HepG2 (cell line): ENCODE measurements around the gene CCDC88A. TPM values are rescaled to one million over a fixed set of nuclear protein-coding genes. Genes with fewer than 3 reads are reported as not detected.
A peak's percentile ranks its signal among the peaks of the same experiment; 100 is the strongest.

Source experiments
- ATF7 ChIP-seq, 2 experiments: fragments of 450-650 bp in 1 of 2; sonication (generic) in 1 of 2; formaldehyde crosslinking in 1 of 2; IDR thresholded peaks; 2 replicates each; pipeline versions ENCODE4 v1.4.0 to v1.6.1; 2016 to 2020; ENCODE audit warnings: antibody characterized with exemption in 1 of 2, mild to moderate bottlenecking in 1 of 2, missing genetic modification reagents in 1 of 2
- BRCA1 ChIP-seq: sonication (generic); formaldehyde crosslinking; IDR thresholded peaks from 2 replicates; pipeline ENCODE4 v1.4.0; 2020; ENCODE audit warnings: missing genetic modification reagents
- CBX2 ChIP-seq, 2 experiments: fragments of 200-600 bp in 1 of 2; sonication (generic); formaldehyde crosslinking in 1 of 2; IDR thresholded peaks; 2 replicates each; pipeline versions ENCODE4 v1.7.0 to v1.8.1; 2018 to 2022; ENCODE audit warnings: low read depth in 2 of 2, low read length in 1 of 2, mild to moderate bottlenecking in 1 of 2, missing genetic modification reagents in 1 of 2
- CBX5 ChIP-seq: sonication (generic); formaldehyde crosslinking; IDR thresholded peaks from 2 replicates; pipeline ENCODE4 v1.4.0; 2020; ENCODE audit warnings: missing genetic modification reagents, borderline replicate concordance
- HMGXB3 ChIP-seq: sonication (generic); formaldehyde crosslinking; IDR thresholded peaks from 2 replicates; pipeline ENCODE4 v1.4.0; 2020; ENCODE audit warnings: missing genetic modification reagents, borderline replicate concordance
- HNRNPH1 ChIP-seq: fragments of 200-400 bp; formaldehyde crosslinking; optimal IDR thresholded peaks from 2 replicates; pipeline ENCODE3; 2017; ENCODE audit warnings: mild to moderate bottlenecking, low read depth, low read length
- HOMEZ ChIP-seq: IDR thresholded peaks from 2 replicates; pipeline ENCODE4 v1.6.1; 2016; ENCODE audit warnings: low read depth
- HOXA3 ChIP-seq: sonication (generic); formaldehyde crosslinking; IDR thresholded peaks from 2 replicates; pipeline ENCODE4 v1.5.0; 2020; ENCODE audit warnings: missing genetic modification reagents
- MAX ChIP-seq: IDR thresholded peaks from 2 replicates; pipeline ENCODE4 v1.6.1; 2012; ENCODE audit warnings: inconsistent platforms
- PCBP2 ChIP-seq: fragments of 200-400 bp; formaldehyde crosslinking; optimal IDR thresholded peaks from 2 replicates; pipeline ENCODE3; 2018; ENCODE audit warnings: low read length, low read depth; ENCODE audit not compliant: poor library complexity, severe bottlenecking
- PRMT3 ChIP-seq: sonication (generic); formaldehyde crosslinking; IDR thresholded peaks from 2 replicates; pipeline ENCODE4 v1.8.1; 2022; ENCODE audit warnings: low read depth, mild to moderate bottlenecking, moderate library complexity, missing genetic modification reagents, borderline replicate concordance
- TP53 ChIP-seq: sonication (generic); formaldehyde crosslinking; conservative IDR thresholded peaks from 2 replicates; pipeline ENCODE4 v1.4.0; 2020; ENCODE audit warnings: missing genetic modification reagents
- ZFAT ChIP-seq: sonication (generic); formaldehyde crosslinking; conservative IDR thresholded peaks from 2 replicates; pipeline ENCODE4 v1.8.1; 2023; ENCODE audit warnings: missing genetic modification reagents, inconsistent platforms
- ZNF367 ChIP-seq: sonication (generic); formaldehyde crosslinking; IDR thresholded peaks from 2 replicates; pipeline ENCODE4 v1.4.0; 2020; ENCODE audit warnings: missing genetic modification reagents, borderline replicate concordance
- ZNF513 ChIP-seq: sonication (generic); formaldehyde crosslinking; conservative IDR thresholded peaks from 2 replicates; pipeline ENCODE4 v1.5.0; 2020; ENCODE audit warnings: missing genetic modification reagents
- ZNF652 ChIP-seq: IDR thresholded peaks from 2 replicates; pipeline ENCODE4 v1.6.1; 2016; ENCODE audit warnings: low read depth, borderline replicate concordance
- ZNF713 ChIP-seq: sonication (generic); formaldehyde crosslinking; IDR thresholded peaks from 2 replicates; pipeline ENCODE4 v1.4.0; 2020; ENCODE audit warnings: mild to moderate bottlenecking, missing genetic modification reagents
- ZNF724P ChIP-seq: sonication (generic); formaldehyde crosslinking; IDR thresholded peaks from 2 replicates; pipeline ENCODE4 v1.8.0; 2022; ENCODE audit warnings: missing genetic modification reagents, borderline replicate concordance
- ZNF775 ChIP-seq: sonication (generic); formaldehyde crosslinking; IDR thresholded peaks from 2 replicates; pipeline ENCODE4 v1.4.0; 2020; ENCODE audit warnings: missing genetic modification reagents, mild to moderate bottlenecking, moderate library complexity, borderline replicate concordance
- polyA plus RNA-seq, 8 experiments: library from polyadenylated mRNA; depleted of rRNA in 3 of 8; stranded (reverse) in 7 of 8; unstranded in 1 of 8; fragments of >200 nt; fragmentation: Illumina TruSeq in 4 of 8; extraction: Trizol in 4 of 8; gene quantifications; 2 replicates each; pipeline versions ENCODE4 v1.2.1 to v1.2.3, GENCODE V29; 2011 to 2016; ENCODE audit warnings: low read depth in 4 of 8, missing spikeins in 1 of 8, mixed read lengths in 1 of 8; ENCODE audit not compliant: insufficient read depth in 1 of 8
- total RNA-seq, 5 experiments: library from RNA; depleted of rRNA; stranded (reverse); fragments of >200 nt; fragmentation: Illumina TruSeq; extraction: Trizol; gene quantifications; 2 replicates each; pipeline ENCODE4 v1.2.3, GENCODE V29; 2016; ENCODE audit warnings: low read depth in 1 of 5

Gene CCDC88A
- total and polyA plus RNA-seq, 2 of the 13 experiments (the other 11 are each of a cell fraction or from before 2014, with no cell fraction given): 43.2 to 84.1 TPM

- TF ChIP-seq ATF7 (IDR thresholded peaks at IDR 0.05) (no peak), ATF7 (CRISPR knock-in tag; IDR thresholded peaks at IDR 0.05) (peak; percentile 66; the same call in 1 of the 2 replicates), HOMEZ (CRISPR knock-in tag) (peak; percentile 85), ZNF713 (CRISPR knock-in tag) (peak; percentile 33; the same call in 1 of the 2 replicates), ZNF775 (no peak), HNRNPH1 (no peak), ZNF652 (CRISPR knock-in tag) (no peak), CBX2 (IDR thresholded peaks at IDR 0.05; ENCODE audit: low read depth, low read length) (no peak), CBX2 (CRISPR knock-in tag; IDR thresholded peaks at IDR 0.05; ENCODE audit: low read depth) (no peak; the same call in 1 of the 2 replicates), CBX5 (CRISPR knock-in tag) (peak; percentile 95), MAX (peak; percentile 94), ZFAT (CRISPR knock-in tag) (no peak), ZNF724P (CRISPR knock-in tag) (peak; percentile 90; the same call in 1 of the 2 replicates), HOXA3 (peak; percentile 95), PCBP2 (no peak), ZNF513 (CRISPR knock-in tag) (no peak), HMGXB3 (CRISPR knock-in tag) (peak; percentile 76; the same call in 1 of the 2 replicates), TP53 (CRISPR knock-in tag) (no peak), ZNF367 (CRISPR knock-in tag) (no peak; the same call in 1 of the 2 replicates), BRCA1 (CRISPR knock-in tag) (peak; percentile 65), PRMT3 (CRISPR knock-in tag) (peak; percentile 99; the same call in 1 of the 2 replicates)
These were observed 137.3 kb downstream of the CCDC88A start (continued) for GRCh38 chr2:55282110-55282917.
